Glomerular endothelial cell (primary cell): ENCODE results near the gene CRYGB. TPM values are rescaled to one million over a fixed set of nuclear protein-coding genes. Genes with fewer than 3 reads are reported as not detected.
"Not testable (repeated sequence)": the region's sequence is repeated elsewhere in the genome, so short reads cannot be mapped to it uniquely, and the experiment has no call there.

Experiments
- DNase-seq: peaks from one replicate; pipeline ENCODE4 v3.0.0-alpha.2; 2011; ENCODE audit warnings: low read depth, low spot score; ENCODE audit errors: extremely low read depth
- total RNA-seq: library from RNA; depleted of rRNA; stranded (reverse); fragments of >200 nt; gene quantifications from 2 replicates; pipeline ENCODE4 v1.2.3, GENCODE V29; 2015

Gene CRYGB
- total RNA-seq, 1 donor from 2014 or later, result not detected

DNA sequence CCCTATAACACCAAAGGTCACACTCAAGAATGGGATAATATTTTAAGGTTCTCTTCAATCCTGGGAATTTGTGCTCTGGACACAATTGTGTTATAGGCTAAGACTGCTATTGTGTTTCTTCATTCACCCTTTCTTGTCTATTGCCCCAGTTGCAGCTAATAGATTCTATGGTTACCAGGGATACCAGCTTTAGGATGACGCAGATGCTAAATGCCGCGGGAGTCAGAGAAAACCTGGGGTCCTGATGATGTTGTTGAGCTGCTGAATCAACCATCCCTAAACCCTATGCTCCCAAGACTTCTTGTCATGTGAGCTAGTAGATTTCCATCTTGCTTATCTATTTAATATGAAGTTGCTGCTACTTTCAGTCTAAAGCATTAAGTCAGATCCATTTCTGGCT, 27.0 kb downstream of the CRYGB start:
- DNase-seq, result no peak

- not testable (repeated sequence) for DNase-seq
Observed at GRCh38 chr2:208117390-208117789, 28.6 kb downstream of the CRYGB start.

DNA sequence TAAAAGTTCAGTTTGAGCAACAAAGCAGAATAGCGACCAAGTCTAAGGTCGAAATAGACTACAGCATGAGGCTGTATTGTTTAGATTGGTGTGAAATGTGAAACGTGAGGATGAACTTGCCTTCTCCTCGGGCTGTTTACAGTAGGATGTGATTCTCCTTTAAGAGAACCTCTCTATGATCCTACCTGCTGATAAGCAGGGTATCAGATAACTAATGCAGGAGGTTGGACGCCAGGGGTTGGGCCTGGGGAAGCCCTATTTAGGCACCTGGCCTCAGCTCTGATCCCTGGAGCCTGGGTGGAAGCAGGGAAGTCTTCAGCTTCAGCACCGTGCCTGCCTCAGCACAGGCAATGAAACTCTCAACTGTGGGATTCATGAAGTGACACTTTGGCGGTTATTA, 33.0 kb downstream of the CRYGB start:
- no peak for DNase-seq

- DNase-seq, result not testable (repeated sequence)
Observed at GRCh38 chr2:208112273-208112745, 33.6 kb downstream of the CRYGB start.

- DNase-seq, result no peak
Observed at GRCh38 chr2:208103616-208104015, 42.3 kb downstream of the CRYGB start.

DNA sequence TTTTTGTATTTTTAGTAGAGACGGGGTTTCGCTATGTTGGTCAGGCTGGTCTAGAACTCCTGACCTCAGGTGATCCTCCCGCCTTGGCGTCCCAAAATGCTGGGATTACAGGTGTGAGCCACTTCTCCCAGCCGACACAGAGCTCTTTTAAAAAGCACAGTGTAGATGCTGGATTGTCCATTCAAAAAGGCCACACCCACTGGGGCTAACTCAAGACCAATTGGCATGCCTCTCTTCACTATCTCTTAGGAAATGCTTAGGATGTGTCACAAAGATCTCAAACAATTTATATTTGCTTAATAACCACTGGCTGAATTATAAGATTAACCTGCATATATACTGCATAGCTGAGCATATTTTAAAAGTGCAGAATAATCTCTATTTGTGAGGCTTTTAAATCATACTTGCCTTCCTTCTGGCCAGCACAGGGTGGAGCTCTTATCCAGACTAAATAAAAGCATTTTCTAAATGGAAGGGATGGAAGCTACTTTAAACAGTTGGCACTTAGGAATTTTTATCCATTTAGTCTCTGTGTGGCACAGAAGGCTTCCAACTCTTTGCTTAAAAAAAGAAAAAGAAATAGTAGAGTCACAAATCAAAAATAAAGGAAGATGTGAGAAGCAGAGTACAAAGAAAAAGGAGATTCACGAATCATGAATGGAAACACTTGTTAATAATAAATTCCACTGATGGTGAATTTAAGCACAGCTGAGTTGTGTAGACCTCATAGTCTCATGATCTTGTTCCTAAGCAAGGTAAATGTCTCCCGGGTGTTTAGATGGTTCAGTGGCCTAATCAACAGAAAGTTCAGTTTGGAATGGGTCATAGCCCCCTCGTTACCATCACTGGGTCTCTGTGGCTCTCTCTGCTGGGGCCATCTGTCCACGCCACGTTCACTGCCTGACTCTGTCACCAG, 44.0 kb downstream of the CRYGB start:
- DNase-seq, result no peak

DNA sequence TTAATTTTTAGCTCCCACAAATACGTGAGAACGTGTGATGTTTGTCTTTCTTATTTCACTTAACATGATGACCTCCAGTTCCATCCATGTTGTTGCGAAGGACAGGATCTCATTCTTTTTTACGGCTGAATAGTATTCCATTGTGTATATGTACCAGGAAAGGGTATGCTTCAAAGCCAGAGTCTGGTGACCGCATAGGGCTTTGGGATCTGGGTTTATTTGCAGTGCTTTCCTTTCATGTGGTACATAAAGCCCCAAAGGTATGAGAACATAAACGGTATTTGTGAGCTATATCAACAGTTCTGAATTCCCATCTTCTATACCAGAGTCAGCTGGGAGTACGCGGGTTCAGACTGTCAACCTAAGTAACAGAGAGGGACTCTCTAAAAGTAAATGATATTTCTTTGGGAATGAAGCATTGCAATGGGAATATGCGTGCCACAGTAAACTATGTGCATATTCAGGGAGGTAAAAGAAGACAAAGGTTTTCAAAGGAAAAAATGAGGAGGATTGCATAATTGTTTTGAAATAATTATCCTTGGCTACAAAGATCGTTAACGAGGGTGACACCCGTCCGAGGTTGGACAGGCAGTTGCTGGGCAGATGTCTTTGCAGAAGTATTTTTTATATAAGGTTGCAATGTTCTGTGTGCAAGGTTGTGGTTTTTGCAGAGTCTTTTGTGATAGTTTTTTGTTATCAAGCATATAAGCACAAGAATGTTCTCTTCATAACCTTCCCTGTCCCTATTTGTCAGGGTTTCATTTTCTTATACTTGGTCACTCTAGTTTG, 46.1 kb downstream of the CRYGB start:
- DNase-seq, result no peak

GRCh38 chr2:208098701-208099100, 47.3 kb downstream of the CRYGB start:
- DNase-seq, result not testable (repeated sequence)

DNA sequence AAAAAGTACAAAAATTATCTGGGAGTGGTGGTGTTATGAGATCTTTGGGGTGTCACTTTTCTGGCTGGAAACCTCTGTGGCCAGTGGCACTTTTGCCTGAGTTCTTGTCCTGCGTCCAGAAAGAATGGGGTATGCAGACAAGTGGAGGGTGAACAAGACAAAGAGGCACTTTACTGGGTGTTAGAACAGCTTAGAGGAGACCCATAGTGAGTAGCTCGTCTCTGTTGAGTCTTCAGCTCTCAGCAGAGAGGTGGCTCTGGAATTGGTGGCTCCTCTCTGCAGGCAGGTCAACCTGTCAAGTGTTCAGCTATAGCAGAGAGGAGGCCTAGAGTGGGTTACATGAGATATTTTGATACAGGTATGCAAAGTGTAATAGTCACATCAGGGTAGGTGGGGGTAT, 47.7 kb downstream of the CRYGB start:
- no peak for DNase-seq

DNA sequence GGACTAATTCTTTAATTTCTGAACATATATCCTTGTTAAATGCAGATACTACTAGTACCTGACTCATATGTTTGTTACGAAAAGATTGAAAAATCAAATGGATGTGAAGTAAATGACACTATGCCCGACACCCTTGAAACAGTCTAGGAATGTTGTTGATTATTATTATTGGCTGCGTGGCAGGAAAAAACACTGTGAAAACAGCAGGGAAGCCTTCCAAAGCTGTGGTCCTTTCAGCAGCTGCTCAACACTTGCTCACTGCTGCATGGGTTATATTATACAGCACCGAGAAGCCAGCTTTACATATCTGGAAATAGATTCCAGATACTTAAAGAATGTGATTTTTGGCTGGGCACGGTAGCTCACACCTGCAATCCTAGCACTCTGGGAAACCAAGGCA, 48.2 kb downstream of the CRYGB start:
- DNase-seq, result no peak

- no peak for DNase-seq
Observed at GRCh38 chr2:208097313-208097712, 48.6 kb downstream of the CRYGB start.

DNA sequence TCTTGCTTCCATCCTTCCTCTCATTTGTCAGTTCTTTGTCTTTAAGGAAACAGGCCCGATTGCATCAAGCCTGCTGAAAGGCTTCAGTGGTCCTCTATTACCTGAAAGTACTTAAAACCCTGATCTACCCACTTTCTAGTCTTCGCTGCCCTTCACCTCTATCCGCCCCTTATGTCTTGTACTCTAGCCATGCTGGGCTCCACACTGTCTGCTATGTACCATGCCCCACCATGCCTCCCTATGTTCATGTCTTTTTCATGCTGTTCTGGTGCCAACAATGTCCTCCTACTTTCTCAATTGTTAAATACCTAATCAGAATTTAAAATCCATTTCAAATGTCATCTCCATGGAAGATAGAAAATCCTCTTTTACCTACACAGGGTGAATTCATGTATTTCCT, 49.9 kb downstream of the CRYGB start:
- no peak for DNase-seq

- no peak for DNase-seq
Observed at GRCh38 chr2:208093128-208093527, 52.8 kb downstream of the CRYGB start.

Other genes with a start within 250 kb of the CRYGB start
- 4.1 and 7.8 TPM in 2 replicates for gene PLEKHM3, start 120.6 kb downstream of the CRYGB start, total RNA-seq
- not detected in 2 replicates for gene CRYGD, start 21.6 kb downstream of the CRYGB start, total RNA-seq
- not detected in 2 replicates for gene CRYGC, start 16.3 kb downstream of the CRYGB start, total RNA-seq
- not detected in 2 replicates for gene CRYGA, start 17.4 kb upstream of the CRYGB start, total RNA-seq
- not detected in 2 replicates for gene C2orf80, start 43.9 kb upstream of the CRYGB start, total RNA-seq
- 64.1 and 76.4 TPM in 2 replicates for gene IDH1, start 108.9 kb upstream of the CRYGB start, total RNA-seq
- 19.0 and 27.2 TPM in 2 replicates for gene PIKFYVE, start 120.1 kb upstream of the CRYGB start, total RNA-seq